Islet of Langerhans (tissue), 1 donor: Measurements from ENCODE around the gene AMMECR1L.
"Not testable (repeated sequence)": the region's sequence is repeated elsewhere in the genome, so short reads cannot be mapped to it uniquely, and the experiment has no call there.

Experiments
- FAIRE-seq: peaks from one replicate; lab custom pipeline; 2011; peaks lifted over from hg19 to GRCh38; lab: Jason Lieb, UNC

Gene AMMECR1L

DNA sequence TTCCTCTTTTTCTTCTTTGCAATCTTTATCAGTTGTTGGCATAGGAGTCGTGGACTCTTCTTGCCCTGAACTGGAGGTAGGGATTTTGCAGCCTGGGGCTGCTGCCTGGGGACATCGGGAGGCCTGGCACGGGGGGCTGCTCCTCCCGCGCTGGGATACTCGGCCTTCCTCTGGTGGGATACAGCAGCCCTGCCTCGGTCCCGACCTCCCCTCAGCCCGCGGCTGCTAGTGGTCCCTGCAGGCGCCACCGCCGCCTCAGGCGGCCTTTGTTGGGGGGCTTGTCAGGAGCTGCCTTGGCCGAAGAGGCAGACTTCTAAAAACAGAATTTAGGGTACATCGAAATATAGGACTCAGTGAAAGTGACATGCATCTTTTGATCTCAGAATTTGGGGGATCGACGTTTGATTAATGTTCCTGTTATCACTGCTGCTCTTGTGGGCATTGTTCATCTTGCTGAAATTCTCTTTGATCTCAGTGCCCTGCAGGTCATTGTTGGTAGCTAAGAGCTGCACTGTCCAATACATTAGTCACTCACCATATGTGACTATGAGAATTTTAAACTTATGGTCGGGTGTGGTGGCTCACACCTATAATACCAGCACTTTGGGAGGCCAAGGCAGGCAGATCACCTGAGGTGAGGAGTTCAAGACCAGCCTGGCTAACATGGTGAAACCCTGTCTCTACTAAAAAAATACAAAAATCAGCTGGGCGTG lies 44.1 kb downstream of the AMMECR1L start:
- no peak for FAIRE-seq

DNA sequence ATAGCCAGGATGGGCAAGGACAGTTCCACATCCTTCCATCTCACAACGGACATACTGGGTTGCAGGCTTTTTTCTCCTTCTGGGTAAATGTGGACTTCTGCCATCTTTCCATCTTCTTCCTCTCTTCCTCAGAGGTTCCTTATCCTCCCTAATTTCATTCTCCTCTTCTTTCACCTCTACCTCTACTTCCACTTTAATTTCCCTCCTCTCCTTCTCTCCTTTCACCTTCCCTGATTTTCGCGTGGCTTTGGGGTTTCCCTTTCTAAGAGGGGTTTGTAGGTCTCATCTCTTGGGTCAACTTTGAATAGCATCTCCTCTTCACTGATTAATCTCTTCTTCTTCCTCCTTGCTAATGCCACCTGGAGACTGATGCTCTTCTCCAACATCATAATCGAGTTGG lies 44.9 kb downstream of the AMMECR1L start:
- no peak for FAIRE-seq

DNA sequence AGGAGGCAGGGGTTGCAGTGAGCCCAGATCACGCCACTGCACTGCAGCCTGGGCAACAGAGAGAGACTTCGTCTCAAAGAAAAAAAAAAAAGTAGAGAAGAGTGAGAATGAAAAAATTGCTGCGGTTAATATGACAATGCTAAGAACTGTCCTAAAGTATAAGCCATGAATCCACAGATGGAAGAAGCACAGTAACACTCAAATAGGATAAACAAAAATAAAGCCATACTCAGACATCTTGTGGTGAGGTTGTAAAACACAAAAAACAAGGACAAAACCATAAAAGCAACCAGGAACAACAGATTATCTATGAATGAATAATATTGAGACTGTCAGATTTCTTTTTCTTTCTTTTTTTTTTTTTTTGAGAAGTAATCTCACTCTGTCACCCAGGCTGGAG lies 50.8 kb downstream of the AMMECR1L start:
- no peak for FAIRE-seq

DNA sequence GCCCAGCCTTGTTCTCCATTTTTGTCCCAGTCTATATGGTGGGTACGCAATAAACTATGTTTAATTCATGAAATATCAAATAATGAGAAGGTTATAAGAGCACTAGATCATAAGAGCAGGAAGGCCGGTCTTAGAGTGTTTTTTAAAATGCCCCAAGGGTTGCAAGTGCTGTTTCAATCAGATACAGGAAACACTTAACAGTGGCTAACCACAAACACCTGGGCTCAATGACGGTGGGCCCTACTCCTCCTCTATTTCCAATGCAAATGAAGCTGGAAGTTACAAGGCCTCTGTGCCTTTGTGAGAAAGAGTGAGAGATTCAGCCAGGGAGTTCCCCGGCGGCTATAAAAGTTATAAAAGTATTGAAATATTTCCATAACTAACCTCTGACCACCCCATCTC lies 55.9 kb downstream of the AMMECR1L start:
- no peak for FAIRE-seq

DNA sequence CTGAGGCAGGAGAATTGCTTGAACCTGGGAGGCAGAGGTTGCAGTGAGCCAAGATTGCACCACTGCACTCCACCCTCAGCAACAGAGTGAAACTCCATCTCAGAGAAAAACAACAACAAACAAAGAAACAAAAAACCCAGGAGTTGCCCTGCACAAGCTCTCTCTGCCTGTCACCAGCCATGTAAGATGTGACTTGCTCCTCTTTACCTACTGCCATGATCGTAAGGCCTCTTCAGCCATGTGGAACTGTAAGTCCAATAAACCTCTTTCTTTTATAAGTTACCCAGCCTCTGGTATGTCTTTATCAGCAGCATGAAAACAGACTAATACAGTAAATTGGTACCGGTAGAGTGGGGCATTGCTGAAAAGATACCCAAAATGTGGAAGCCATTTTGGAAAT lies 59.0 kb downstream of the AMMECR1L start:
- not testable (repeated sequence) for FAIRE-seq

DNA sequence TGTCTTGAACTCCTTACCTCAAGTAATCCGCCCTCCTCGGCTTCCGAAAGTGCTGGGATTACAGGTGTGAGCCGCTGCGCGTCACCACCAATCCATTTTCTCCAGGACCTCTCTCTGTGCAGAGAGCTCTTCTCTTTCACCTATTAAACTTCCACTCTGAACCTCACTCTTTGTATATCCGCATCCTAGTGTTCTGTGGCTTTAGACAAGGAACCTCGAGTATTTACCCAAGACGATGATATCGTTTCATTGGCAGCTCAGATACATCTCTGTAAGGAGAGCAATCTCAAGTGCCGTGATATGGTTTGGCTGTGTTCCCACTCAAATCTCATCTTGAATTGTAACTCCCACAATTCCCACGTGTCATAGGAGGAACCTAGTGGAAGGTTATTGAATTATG lies 59.7 kb downstream of the AMMECR1L start:
- FAIRE-seq = no peak

DNA sequence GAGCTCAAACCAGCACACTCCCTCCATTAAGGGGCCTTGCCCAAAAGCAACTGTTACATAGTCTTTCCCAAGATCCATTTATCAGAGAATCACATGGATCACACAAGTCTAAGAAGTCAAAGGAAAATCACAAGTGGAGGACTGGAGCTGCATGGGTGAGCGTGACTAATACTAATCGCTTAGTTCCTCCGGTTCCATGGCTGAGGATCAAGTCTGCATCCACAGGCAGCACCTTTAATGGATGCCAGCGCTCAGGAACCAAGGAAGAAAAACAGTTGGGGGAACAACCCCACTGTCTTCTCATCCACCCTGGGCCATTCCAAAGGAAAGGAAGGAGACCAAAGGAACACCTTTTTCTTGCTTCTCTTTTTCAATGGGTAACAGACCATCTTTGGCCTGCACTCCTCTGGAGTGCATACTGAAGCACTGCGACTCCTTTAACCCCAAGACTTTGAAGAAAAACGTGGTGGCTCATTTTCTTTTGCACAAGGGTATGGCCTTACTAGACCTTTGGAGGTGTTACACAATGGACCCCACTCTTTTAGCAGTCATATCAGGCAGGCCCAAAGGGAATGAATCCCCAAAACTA lies 65.6 kb downstream of the AMMECR1L start:
- FAIRE-seq = no peak

DNA sequence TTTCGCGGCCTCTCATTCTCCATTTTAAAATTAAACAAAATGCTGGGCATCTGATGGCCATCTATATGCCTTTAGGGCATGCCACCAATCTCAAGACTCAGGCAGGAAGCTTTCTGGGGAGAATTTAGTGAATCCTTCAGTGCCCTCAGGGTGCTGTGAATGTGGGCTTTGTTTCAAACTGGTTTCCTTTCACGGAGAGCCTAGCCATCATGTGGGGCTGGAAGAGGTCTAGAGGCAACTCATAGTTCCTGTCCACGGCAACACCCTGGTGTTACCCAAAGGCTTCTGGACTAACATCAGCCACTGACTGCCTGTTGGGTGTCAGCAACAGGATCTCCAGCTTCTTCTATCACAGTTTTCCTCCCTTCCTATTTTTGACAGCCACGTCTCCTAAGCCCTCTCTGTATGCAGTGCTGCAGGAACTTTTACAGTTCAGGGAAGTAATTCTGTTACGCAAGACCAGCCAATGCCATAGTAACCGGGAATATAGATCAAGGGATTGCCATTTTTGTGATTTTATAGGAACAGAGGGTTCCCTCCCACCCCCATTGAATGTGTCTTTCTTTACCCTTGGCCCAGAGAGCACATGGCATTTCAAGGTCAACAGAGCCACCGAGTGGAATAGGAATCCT lies 66.8 kb downstream of the AMMECR1L start:
- FAIRE-seq = no peak

DNA sequence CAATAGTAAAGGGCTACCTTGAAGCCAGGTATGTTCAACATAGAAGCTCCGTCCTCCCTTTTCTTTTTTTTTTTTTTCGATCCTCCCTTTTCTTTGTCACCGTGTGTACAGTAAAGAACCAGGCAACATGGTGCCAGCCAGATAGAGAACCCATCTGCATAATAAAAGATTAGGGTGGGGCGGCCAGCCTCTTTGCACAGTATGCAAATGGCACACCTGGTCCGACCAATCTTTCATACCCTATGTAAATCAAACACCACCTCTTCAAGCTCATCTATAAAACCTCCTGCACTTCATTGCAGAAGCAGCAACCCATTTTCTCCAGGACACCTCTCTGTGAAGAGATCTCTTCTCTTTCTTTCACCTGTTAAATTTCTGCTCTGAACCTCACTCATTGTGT lies 67.5 kb downstream of the AMMECR1L start:
- no peak for FAIRE-seq

DNA sequence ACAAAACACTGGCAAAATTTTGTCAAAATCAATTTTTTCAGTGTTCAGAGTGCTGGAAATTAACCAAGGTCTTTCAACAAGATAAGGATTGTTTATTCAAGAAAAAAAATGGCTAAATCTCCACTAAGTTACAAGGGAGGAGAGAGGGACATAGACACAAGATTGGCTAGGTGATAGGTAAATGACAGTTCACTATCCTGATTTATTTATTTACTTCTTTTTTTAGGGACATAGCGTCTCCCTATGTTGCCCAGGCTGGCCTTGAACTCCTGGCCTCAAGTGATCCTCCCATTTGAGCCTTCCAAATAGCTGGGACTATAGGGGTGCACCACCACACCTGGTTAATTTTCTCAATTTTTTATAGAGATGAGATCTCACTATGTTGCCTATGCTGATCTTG lies 71.1 kb downstream of the AMMECR1L start:
- no peak for FAIRE-seq

DNA sequence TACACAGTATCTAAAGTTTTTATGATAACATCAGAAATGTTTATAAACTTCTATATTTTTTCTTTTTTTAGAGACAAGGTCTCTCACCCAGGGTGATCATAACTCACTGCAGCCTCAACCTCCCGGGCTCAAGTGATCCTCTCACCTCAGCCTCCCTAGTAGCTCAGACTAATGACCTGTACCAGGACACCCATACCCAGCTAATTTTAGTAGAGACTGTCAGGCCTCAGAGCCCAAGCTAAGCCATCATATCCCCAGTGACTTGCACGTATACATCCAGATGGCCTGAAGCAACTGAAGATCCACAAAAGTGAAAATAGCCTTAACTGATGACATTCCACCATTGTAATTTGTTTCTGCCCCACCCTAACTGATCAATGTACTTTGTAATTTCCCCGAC lies 73.3 kb downstream of the AMMECR1L start:
- FAIRE-seq = not testable (repeated sequence)
